IPS-18a (cell line): ENCODE results near the gene RAB11FIP4.

Source experiments
- H3K27ac ChIP-seq: one replicate; pipeline ENCODE4 v1.5.1; 2013; ENCODE audit warnings: low read length
- H3K27me3 ChIP-seq: one replicate; pipeline ENCODE4 v1.6.1; 2013; ENCODE audit warnings: mild to moderate bottlenecking, low read length; ENCODE audit not compliant: control insufficient read depth, insufficient read depth
- H3K36me3 ChIP-seq: one replicate; pipeline ENCODE4 v1.6.1; 2013; ENCODE audit warnings: low read depth, low read length; ENCODE audit not compliant: control insufficient read depth
- H3K4me1 ChIP-seq: one replicate; pipeline ENCODE4 v1.6.1; 2013; ENCODE audit warnings: low read depth, low read length; ENCODE audit not compliant: control insufficient read depth
- H3K4me3 ChIP-seq: one replicate; pipeline ENCODE4 v1.5.1; 2013; ENCODE audit warnings: low read length
- H3K9ac ChIP-seq: one replicate; pipeline ENCODE4 v1.6.1; 2013; ENCODE audit warnings: mild to moderate bottlenecking, low read length, moderate library complexity
- H3K9me3 ChIP-seq: one replicate; pipeline ENCODE4 v1.6.1; 2013; ENCODE audit warnings: low read depth, low read length; ENCODE audit not compliant: control insufficient read depth

The RAB11FIP4 gene

GRCh38 chr17:31509095-31509804 is 117.8 kb downstream of the RAB11FIP4 start:
- Histone ChIP-seq H3K4me1 (peaks cover 4% of the 10 kb centered on the region), H3K9ac (no peak overlapping the region), H3K36me3 (no peaks in the 10 kb centered on the region), H3K27ac (no peak overlapping the region), H3K9me3 (no peaks in the 10 kb centered on the region), H3K27me3 (no peaks in the 10 kb centered on the region), H3K4me3 (no peak overlapping the region)

GRCh38 chr17:31509805-31510177 is 118.3 kb downstream of the RAB11FIP4 start:
- no peak overlapping the region for H3K27ac ChIP-seq
- no peak overlapping the region for H3K4me3 ChIP-seq
- H3K9ac ChIP-seq = no peak overlapping the region
- H3K4me1 ChIP-seq = peaks cover 4% of the 10 kb centered on the region
- no peaks in the 10 kb centered on the region for H3K36me3 ChIP-seq
- no peaks in the 10 kb centered on the region for H3K9me3 ChIP-seq
- H3K27me3 ChIP-seq = no peaks in the 10 kb centered on the region

- Histone ChIP-seq H3K4me1 (peaks cover 4% of the 10 kb centered on the region), H3K27ac (no peak overlapping the region), H3K36me3 (no peaks in the 10 kb centered on the region), H3K4me3 (no peak overlapping the region), H3K9ac (no peak overlapping the region), H3K27me3 (no peaks in the 10 kb centered on the region), H3K9me3 (no peaks in the 10 kb centered on the region)
Measured at GRCh38 chr17:31510308-31511194, 119.1 kb downstream of the RAB11FIP4 start.

GRCh38 chr17:31511195-31511578 is 119.7 kb downstream of the RAB11FIP4 start:
- Histone ChIP-seq H3K36me3 (no peaks in the 10 kb centered on the region), H3K27ac (no peak overlapping the region), H3K4me3 (no peak overlapping the region), H3K9ac (no peak overlapping the region), H3K4me1 (peaks cover 4% of the 10 kb centered on the region), H3K27me3 (no peaks in the 10 kb centered on the region), H3K9me3 (no peaks in the 10 kb centered on the region)

GRCh38 chr17:31511580-31511979 is 120.1 kb downstream of the RAB11FIP4 start:
- Histone ChIP-seq H3K27ac (no peak overlapping the region), H3K36me3 (no peaks in the 10 kb centered on the region), H3K9me3 (no peaks in the 10 kb centered on the region), H3K4me1 (peaks cover 4% of the 10 kb centered on the region), H3K9ac (no peak overlapping the region), H3K27me3 (no peaks in the 10 kb centered on the region), H3K4me3 (no peak overlapping the region)

- no peak overlapping the region for H3K27ac ChIP-seq
- H3K9ac ChIP-seq = no peak overlapping the region
- no peak overlapping the region for H3K4me3 ChIP-seq
- no peaks in the 10 kb centered on the region for H3K27me3 ChIP-seq
- no peaks in the 10 kb centered on the region for H3K36me3 ChIP-seq
- H3K9me3 ChIP-seq = no peaks in the 10 kb centered on the region
- H3K4me1 ChIP-seq = peaks cover 4% of the 10 kb centered on the region
Measured at GRCh38 chr17:31512104-31512740, 120.7 kb downstream of the RAB11FIP4 start.

GRCh38 chr17:31512796-31513195 is 121.3 kb downstream of the RAB11FIP4 start:
- H3K27ac ChIP-seq = no peak overlapping the region
- peaks cover 4% of the 10 kb centered on the region for H3K4me1 ChIP-seq
- no peaks in the 10 kb centered on the region for H3K36me3 ChIP-seq
- H3K4me3 ChIP-seq = no peak overlapping the region
- no peaks in the 10 kb centered on the region for H3K27me3 ChIP-seq
- no peaks in the 10 kb centered on the region for H3K9me3 ChIP-seq
- no peak overlapping the region for H3K9ac ChIP-seq

- Histone ChIP-seq H3K27me3 (no peaks in the 10 kb centered on the region), H3K27ac (no peak overlapping the region), H3K4me1 (peaks cover under 1% of the 10 kb centered on the region), H3K4me3 (no peak overlapping the region), H3K36me3 (no peaks in the 10 kb centered on the region), H3K9me3 (no peaks in the 10 kb centered on the region), H3K9ac (no peak overlapping the region)
Measured at GRCh38 chr17:31513731-31514427, 122.4 kb downstream of the RAB11FIP4 start.

- Histone ChIP-seq H3K4me3 (no peak overlapping the region), H3K9me3 (no peaks in the 10 kb centered on the region), H3K36me3 (no peaks in the 10 kb centered on the region), H3K4me1 (no peaks in the 10 kb centered on the region), H3K27me3 (no peaks in the 10 kb centered on the region), H3K9ac (no peak overlapping the region), H3K27ac (no peak overlapping the region)
Measured at GRCh38 chr17:31515267-31515666, 123.8 kb downstream of the RAB11FIP4 start.

- Histone ChIP-seq H3K9ac (no peak overlapping the region), H3K27ac (no peak overlapping the region), H3K4me3 (no peak overlapping the region), H3K4me1 (no peaks in the 10 kb centered on the region), H3K27me3 (no peaks in the 10 kb centered on the region), H3K36me3 (no peaks in the 10 kb centered on the region), H3K9me3 (no peaks in the 10 kb centered on the region)
Measured at GRCh38 chr17:31517524-31517923, 126.0 kb downstream of the RAB11FIP4 start.

GRCh38 chr17:31518478-31518877 is 127.0 kb downstream of the RAB11FIP4 start:
- no peaks in the 10 kb centered on the region for H3K4me1 ChIP-seq
- no peak overlapping the region for H3K4me3 ChIP-seq
- no peaks in the 10 kb centered on the region for H3K9me3 ChIP-seq
- H3K36me3 ChIP-seq = peaks cover 1% of the 10 kb centered on the region
- H3K27me3 ChIP-seq = no peaks in the 10 kb centered on the region
- H3K27ac ChIP-seq = no peak overlapping the region
- no peak overlapping the region for H3K9ac ChIP-seq
